A549 (cell line): ENCODE measurements around the gene CSNK1A1L. TPM values are rescaled to one million over a fixed set of nuclear protein-coding genes. Genes with fewer than 3 reads are reported as not detected.

ENCODE experiments used
- ATAC-seq, 2 experiments: fragments of 200-7000 bp in 1 of 2; fragments of >200 bp in 1 of 2; cut with Nextera tagmentation in 1 of 2; cut with Tn5 transposase in 1 of 2; 3 replicates each; pipeline versions ENCODE4 v1.8.0 to v1.9.1; 2018 to 2020; ENCODE audit warnings: mild to moderate bottlenecking in 1 of 2, moderate library complexity in 1 of 2
- CTCF ChIA-PET: fragments of 300-600 bp; sonication (Branson Sonifier 250); formaldehyde crosslinking; extraction: SDS; loops from one replicate; lab custom pipeline; 2021; ENCODE audit warnings: antibody characterized with exemption, inconsistent platforms; lab: Yijun Ruan, JAX
- POLR2A ChIA-PET: fragments of 350-600 bp; formaldehyde crosslinking; extraction: SDS; loops from one replicate; lab custom pipeline; 2021; ENCODE audit warnings: antibody characterized with exemption, inconsistent platforms; lab: Yijun Ruan, JAX
- DNase-seq, 2 experiments: peaks; one replicate each; pipeline versions ENCODE4 v3.0.0 to v3.0.0-alpha.2; 2011 to 2016; ENCODE audit warnings: low read depth in 1 of 2, low spot score in 1 of 2
- FAIRE-seq: peaks from 2 replicates; lab custom pipeline; 2011; peaks lifted over from hg19 to GRCh38; lab: Jason Lieb, UNC
- H3K27ac ChIP-seq, 2 experiments: fragments of >200 bp; sonication (Bioruptor Twin); formaldehyde crosslinking; 3 replicates each; pipeline ENCODE4 v1.5.1; 2016 to 2017
- H3K4me1 ChIP-seq: fragments of >200 bp; sonication (Bioruptor Twin); formaldehyde crosslinking; 3 replicates; pipeline ENCODE4 v1.6.1; 2016
- H3K4me2 ChIP-seq: fragments of >200 bp; sonication (Bioruptor Twin); formaldehyde crosslinking; 3 replicates; pipeline ENCODE4 v1.6.1; 2016
- H3K4me3 ChIP-seq: fragments of >200 bp; sonication (Bioruptor Twin); formaldehyde crosslinking; 3 replicates; pipeline ENCODE4 v1.5.1; 2016
- H3K9me3 ChIP-seq: fragments of >200 bp; sonication (Bioruptor Twin); formaldehyde crosslinking; 3 replicates; pipeline ENCODE4 v1.6.1; 2016
- CBX2 ChIP-seq: fragments of 200-600 bp; sonication (generic); IDR thresholded peaks from 2 replicates; pipeline ENCODE4 v1.6.1; 2016; ENCODE audit warnings: low read depth, mild to moderate bottlenecking, borderline replicate concordance
- CEBPB ChIP-seq, 2 experiments: fragments of >200 bp in 1 of 2; sonication (Bioruptor Twin) in 1 of 2; formaldehyde crosslinking in 1 of 2; IDR thresholded peaks; 2 replicates each; pipeline ENCODE4 v1.6.1; 2012 to 2016
- CHD2 ChIP-seq: fragments of 150-350 bp; IDR thresholded peaks from 2 replicates; pipeline ENCODE4 v1.6.1; 2014; ENCODE audit warnings: low read length; ENCODE audit not compliant: partially characterized antibody
- EHF ChIP-seq: fragments of 250-450 bp; sonication (Bioruptor Pico); IDR thresholded peaks from 2 replicates; pipeline ENCODE4 v1.5.0; 2020; ENCODE audit warnings: mild to moderate bottlenecking
- FOXS1 ChIP-seq: fragments of 250-450 bp; sonication (Bioruptor Pico); IDR thresholded peaks from 2 replicates; pipeline ENCODE4 v1.5.0; 2020; ENCODE audit warnings: mild to moderate bottlenecking, moderate library complexity
- GATA3 ChIP-seq: IDR thresholded peaks from 2 replicates; pipeline ENCODE4 v1.6.1; 2012; ENCODE audit warnings: borderline replicate concordance
- HDAC2 ChIP-seq: fragments of 200-600 bp; sonication (generic); IDR thresholded peaks from 2 replicates; pipeline ENCODE4 v1.6.1; 2016
- HOXA7 ChIP-seq: fragments of 250-450 bp; sonication (Bioruptor Pico); IDR thresholded peaks from 2 replicates; pipeline ENCODE4 v1.5.0; 2020; ENCODE audit warnings: mild to moderate bottlenecking, moderate library complexity
- HOXB5 ChIP-seq: fragments of 250-450 bp; sonication (Bioruptor Pico); IDR thresholded peaks from 2 replicates; pipeline ENCODE4 v1.5.0; 2020; ENCODE audit warnings: mild to moderate bottlenecking, moderate library complexity
- JUN ChIP-seq, 2 experiments: fragments of >200 bp; sonication (Bioruptor Twin); formaldehyde crosslinking; IDR thresholded peaks; 2 replicates in 1 of 2; 3 replicates in 1 of 2; pipeline ENCODE4 v1.6.1; 2016 to 2017
- JUNB ChIP-seq: fragments of >200 bp; sonication (Bioruptor Twin); formaldehyde crosslinking; IDR thresholded peaks from 2 replicates; pipeline ENCODE4 v1.6.1; 2016
- KDM1A ChIP-seq: fragments of 200-600 bp; sonication (generic); IDR thresholded peaks from 2 replicates; pipeline ENCODE4 v1.6.1; 2016; ENCODE audit warnings: low read depth, mild to moderate bottlenecking
- MAFK ChIP-seq: fragments of 450-650 bp; IDR thresholded peaks from 2 replicates; pipeline ENCODE4 v1.6.1; 2014; ENCODE audit not compliant: partially characterized antibody
- NFE2L2 ChIP-seq: fragments of 150-350 bp; conservative IDR thresholded peaks from 2 replicates; pipeline ENCODE4 v1.6.1; 2014; ENCODE audit warnings: low read length
- NPAS2 ChIP-seq: fragments of 250-450 bp; sonication (Bioruptor Pico); IDR thresholded peaks from 2 replicates; pipeline ENCODE4 v1.8.0; 2022; ENCODE audit warnings: mild to moderate bottlenecking, moderate library complexity, borderline replicate concordance
- PHF8 ChIP-seq: fragments of 200-600 bp; sonication (generic); IDR thresholded peaks from 2 replicates; pipeline ENCODE4 v1.6.1; 2016; ENCODE audit warnings: low read depth, mild to moderate bottlenecking, antibody characterized with exemption, moderate library complexity, borderline replicate concordance
- POLR2AphosphoS2 ChIP-seq: conservative IDR thresholded peaks from 2 replicates; pipeline ENCODE4 v1.6.1; 2012; ENCODE audit warnings: low read length, improper control_type of control experiment, inconsistent platforms
- RARB ChIP-seq: fragments of 250-450 bp; sonication (Bioruptor Pico); IDR thresholded peaks from 2 replicates; pipeline ENCODE4 v1.8.0; 2021; ENCODE audit warnings: mild to moderate bottlenecking, moderate library complexity
- RCOR1 ChIP-seq: fragments of 150-350 bp; IDR thresholded peaks from 2 replicates; pipeline ENCODE4 v1.6.1; 2014; ENCODE audit warnings: antibody characterized with exemption, low read length, low read depth
- RNF2 ChIP-seq: fragments of 200-600 bp; sonication (generic); IDR thresholded peaks from 2 replicates; pipeline ENCODE4 v1.6.1; 2016; ENCODE audit warnings: low read depth, mild to moderate bottlenecking, antibody characterized with exemption, moderate library complexity, borderline replicate concordance
- TP53 ChIP-seq: fragments of 250-450 bp; sonication (Bioruptor Pico); IDR thresholded peaks from 2 replicates; pipeline ENCODE4 v1.5.0; 2021; ENCODE audit warnings: mild to moderate bottlenecking, moderate library complexity
- ZC3H11A ChIP-seq: fragments of 450-650 bp; IDR thresholded peaks from 2 replicates; pipeline ENCODE4 v1.6.1; 2014; ENCODE audit warnings: antibody characterized with exemption, mild to moderate bottlenecking
- ZNF302 ChIP-seq: fragments of 250-450 bp; sonication (Bioruptor Pico); IDR thresholded peaks from 2 replicates; pipeline ENCODE4 v1.9.0; 2021; ENCODE audit warnings: inconsistent platforms, mild to moderate bottlenecking, moderate library complexity
- WGBS: methylation state at CpG from one replicate; pipeline ENCODE4 v1.1.6; 2017; ENCODE audit errors: missing lambda C conversion rate; 5-methylcytosine and 5-hydroxymethylcytosine counted together
- polyA plus RNA-seq, 4 experiments: library from polyadenylated mRNA; depleted of rRNA in 3 of 4; stranded (reverse); fragments of >200 nt; fragmentation: RNase III in 1 of 4; extraction: RNeasy Plus Mini Kit Qiagen cat#74134 plus additional on column Dnase treatment in 1 of 4; gene quantifications; 2 replicates in 3 of 4; 3 replicates in 1 of 4; pipeline ENCODE4 v1.2.3, GENCODE V29; 2011 to 2017
- TF ChIP-seq, protein P1 (sequence below): fragments of 250-450 bp; sonication (Bioruptor Pico); IDR thresholded peaks from 2 replicates; pipeline ENCODE4 v1.5.0; 2021; ENCODE audit warnings: mild to moderate bottlenecking, moderate library complexity, borderline replicate concordance
- TF ChIP-seq, protein P2 (sequence below): fragments of 250-450 bp; sonication (Bioruptor Pico); IDR thresholded peaks from 2 replicates; pipeline ENCODE4 v1.5.0; 2020; ENCODE audit warnings: low read depth, mild to moderate bottlenecking, moderate library complexity
- TF ChIP-seq, protein P3 (sequence below): fragments of 200-600 bp; sonication (generic); IDR thresholded peaks from 2 replicates; pipeline ENCODE4 v1.6.1; 2016; ENCODE audit warnings: antibody characterized with exemption, mild to moderate bottlenecking, moderate library complexity
- TF ChIP-seq, protein P4 (sequence below): fragments of 450-650 bp; IDR thresholded peaks from 2 replicates; pipeline ENCODE4 v1.6.1; 2014; ENCODE audit warnings: antibody characterized with exemption

Gene CSNK1A1L
- polyA plus RNA-seq, 2 of the 4 experiments (the other 2 are of a cell fraction): not detected

DNA sequence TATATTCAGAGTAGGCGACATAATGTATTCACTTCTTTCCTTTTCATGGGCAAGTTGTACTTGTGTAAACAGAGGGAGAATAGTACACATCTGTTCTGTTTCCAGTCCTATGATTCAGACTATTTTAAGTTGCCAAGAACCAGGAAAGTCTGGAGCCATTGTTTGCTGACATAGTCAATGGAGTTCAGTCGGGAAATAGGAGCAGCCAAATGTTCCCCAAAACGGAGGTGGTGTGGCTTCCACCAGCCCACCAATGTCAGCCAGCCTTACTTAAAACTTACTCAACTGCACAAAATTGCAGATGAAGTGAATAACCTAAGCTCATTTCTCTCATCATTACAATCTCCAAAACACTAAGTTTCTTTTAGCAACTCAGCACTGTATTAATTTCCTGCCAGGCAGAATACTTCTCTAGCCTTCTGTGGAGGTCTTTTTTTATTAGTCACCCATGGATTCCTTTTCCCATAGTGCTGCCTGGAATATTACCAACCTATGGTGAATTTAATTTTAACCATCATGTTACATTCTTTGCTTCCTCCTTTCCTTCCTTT lies 22.3 kb upstream of the CSNK1A1L start:
- Histone ChIP-seq H3K4me1 (no peaks in the 10 kb centered on the region), H3K27ac (no peak overlapping the region), H3K4me2 (no peak overlapping the region), H3K9me3 (no peaks in the 10 kb centered on the region), H3K4me3 (no peak overlapping the region)
- ATAC-seq: no peak
- TF ChIP-seq TP53 (CRISPR knock-in tag) (no peak), CHD2 (no peak), JUN (IDR thresholded peaks at IDR 0.05) (no peak), POLR2AphosphoS2 (no peak), EHF (CRISPR knock-in tag) (no peak), HOXB5 (CRISPR knock-in tag) (no peak), NPAS2 (CRISPR knock-in tag) (no peak), RCOR1 (no peak), GATA3 (no peak), HOXA7 (CRISPR knock-in tag) (no peak), JUNB (no peak), MAFK (no peak), RARB (no peak), RNF2 (no peak), ZC3H11A (no peak), NFE2L2 (no peak)
- TF ChIP-seq, protein P1, sequence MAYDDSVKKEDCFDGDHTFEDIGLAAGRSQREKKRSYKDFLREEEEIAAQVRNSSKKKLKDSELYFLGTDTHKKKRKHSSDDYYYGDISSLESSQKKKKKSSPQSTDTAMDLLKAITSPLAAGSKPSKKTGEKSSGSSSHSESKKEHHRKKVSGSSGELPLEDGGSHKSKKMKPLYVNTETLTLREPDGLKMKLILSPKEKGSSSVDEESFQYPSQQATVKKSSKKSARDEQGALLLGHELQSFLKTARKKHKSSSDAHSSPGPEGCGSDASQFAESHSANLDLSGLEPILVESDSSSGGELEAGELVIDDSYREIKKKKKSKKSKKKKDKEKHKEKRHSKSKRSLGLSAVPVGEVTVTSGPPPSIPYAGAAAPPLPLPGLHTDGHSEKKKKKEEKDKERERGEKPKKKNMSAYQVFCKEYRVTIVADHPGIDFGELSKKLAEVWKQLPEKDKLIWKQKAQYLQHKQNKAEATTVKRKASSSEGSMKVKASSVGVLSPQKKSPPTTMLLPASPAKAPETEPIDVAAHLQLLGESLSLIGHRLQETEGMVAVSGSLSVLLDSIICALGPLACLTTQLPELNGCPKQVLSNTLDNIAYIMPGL (CRISPR knock-in tag): no peak
- TF ChIP-seq, protein P2, sequence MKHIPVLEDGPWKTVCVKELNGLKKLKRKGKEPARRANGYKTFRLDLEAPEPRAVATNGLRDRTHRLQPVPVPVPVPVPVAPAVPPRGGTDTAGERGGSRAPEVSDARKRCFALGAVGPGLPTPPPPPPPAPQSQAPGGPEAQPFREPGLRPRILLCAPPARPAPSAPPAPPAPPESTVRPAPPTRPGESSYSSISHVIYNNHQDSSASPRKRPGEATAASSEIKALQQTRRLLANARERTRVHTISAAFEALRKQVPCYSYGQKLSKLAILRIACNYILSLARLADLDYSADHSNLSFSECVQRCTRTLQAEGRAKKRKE: no peak
- TF ChIP-seq, protein P3, sequence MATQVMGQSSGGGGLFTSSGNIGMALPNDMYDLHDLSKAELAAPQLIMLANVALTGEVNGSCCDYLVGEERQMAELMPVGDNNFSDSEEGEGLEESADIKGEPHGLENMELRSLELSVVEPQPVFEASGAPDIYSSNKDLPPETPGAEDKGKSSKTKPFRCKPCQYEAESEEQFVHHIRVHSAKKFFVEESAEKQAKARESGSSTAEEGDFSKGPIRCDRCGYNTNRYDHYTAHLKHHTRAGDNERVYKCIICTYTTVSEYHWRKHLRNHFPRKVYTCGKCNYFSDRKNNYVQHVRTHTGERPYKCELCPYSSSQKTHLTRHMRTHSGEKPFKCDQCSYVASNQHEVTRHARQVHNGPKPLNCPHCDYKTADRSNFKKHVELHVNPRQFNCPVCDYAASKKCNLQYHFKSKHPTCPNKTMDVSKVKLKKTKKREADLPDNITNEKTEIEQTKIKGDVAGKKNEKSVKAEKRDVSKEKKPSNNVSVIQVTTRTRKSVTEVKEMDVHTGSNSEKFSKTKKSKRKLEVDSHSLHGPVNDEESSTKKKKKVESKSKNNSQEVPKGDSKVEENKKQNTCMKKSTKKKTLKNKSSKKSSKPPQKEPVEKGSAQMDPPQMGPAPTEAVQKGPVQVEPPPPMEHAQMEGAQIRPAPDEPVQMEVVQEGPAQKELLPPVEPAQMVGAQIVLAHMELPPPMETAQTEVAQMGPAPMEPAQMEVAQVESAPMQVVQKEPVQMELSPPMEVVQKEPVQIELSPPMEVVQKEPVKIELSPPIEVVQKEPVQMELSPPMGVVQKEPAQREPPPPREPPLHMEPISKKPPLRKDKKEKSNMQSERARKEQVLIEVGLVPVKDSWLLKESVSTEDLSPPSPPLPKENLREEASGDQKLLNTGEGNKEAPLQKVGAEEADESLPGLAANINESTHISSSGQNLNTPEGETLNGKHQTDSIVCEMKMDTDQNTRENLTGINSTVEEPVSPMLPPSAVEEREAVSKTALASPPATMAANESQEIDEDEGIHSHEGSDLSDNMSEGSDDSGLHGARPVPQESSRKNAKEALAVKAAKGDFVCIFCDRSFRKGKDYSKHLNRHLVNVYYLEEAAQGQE: no peak
- no peak for DNase-seq
- WGBS: 8% methylated on average over 3 of the region's 3 CpGs
- POLR2A ChIA-PET: no interaction called here
- FAIRE-seq: no peak
- CTCF ChIA-PET: no interaction called here

DNA sequence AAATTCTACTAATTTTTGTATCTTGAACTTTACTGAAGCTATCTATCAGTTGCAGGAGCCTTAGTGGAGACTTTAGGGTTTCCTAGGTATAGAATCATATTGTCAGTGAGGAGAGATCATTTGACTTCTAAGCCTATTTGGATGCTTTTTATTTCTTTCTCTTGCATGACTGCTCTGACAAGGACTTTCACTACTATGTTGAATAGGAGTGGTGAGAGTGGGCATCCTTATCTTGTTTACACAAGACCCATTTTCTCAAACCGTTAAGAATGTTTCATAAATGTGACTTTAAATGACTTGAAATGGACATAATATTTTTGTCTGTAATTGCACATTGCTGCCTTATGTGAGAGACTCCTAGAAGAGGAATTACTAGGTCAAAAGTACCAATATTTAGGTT lies 17.9 kb upstream of the CSNK1A1L start:
- no peaks in the 10 kb centered on the region for H3K9me3 ChIP-seq
- no peak overlapping the region for H3K4me2 ChIP-seq
- CTCF ChIA-PET: no interaction called here
- no peak for DNase-seq
- WGBS: 0% methylated on average over 1 of the region's 1 CpG
- no peaks in the 10 kb centered on the region for H3K4me1 ChIP-seq
- ATAC-seq: no peak
- POLR2A ChIA-PET: no interaction called here
- no peak overlapping the region for H3K4me3 ChIP-seq
- TF ChIP-seq JUNB (no peak), KDM1A (no peak), ZNF302 (CRISPR knock-in tag) (no peak), RNF2 (no peak), PHF8 (no peak), CBX2 (no peak), FOXS1 (CRISPR knock-in tag) (no peak), CEBPB (IDR thresholded peaks at IDR 0.05) (no peak), EHF (CRISPR knock-in tag) (no peak), HDAC2 (no peak)
- TF ChIP-seq, protein P4, sequence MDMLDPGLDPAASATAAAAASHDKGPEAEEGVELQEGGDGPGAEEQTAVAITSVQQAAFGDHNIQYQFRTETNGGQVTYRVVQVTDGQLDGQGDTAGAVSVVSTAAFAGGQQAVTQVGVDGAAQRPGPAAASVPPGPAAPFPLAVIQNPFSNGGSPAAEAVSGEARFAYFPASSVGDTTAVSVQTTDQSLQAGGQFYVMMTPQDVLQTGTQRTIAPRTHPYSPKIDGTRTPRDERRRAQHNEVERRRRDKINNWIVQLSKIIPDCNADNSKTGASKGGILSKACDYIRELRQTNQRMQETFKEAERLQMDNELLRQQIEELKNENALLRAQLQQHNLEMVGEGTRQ: no peak
- no peak for FAIRE-seq
- no peak overlapping the region for H3K27ac ChIP-seq
